CD8-positive, alpha-beta memory T cell (primary cell): ENCODE results near the gene RXFP1. TPM values are rescaled to one million over a fixed set of nuclear protein-coding genes. Genes with fewer than 3 reads are reported as not detected.

ENCODE experiments used
- CTCF ChIA-PET: fragments of 350-600 bp; sonication (Branson Sonifier 250); formaldehyde crosslinking; loops from one replicate; lab custom pipeline; 2021; ENCODE audit warnings: antibody characterized with exemption; lab: Charles Lee
- POLR2A ChIA-PET: fragments of 350-600 bp; sonication (Branson Sonifier 250); formaldehyde crosslinking; loops from one replicate; lab custom pipeline; 2021; ENCODE audit warnings: antibody characterized with exemption; lab: Charles Lee
- DNase-seq, 5 donors: peaks; one replicate each; pipeline versions ENCODE4 v3.0.0 to v3.0.0-alpha.2; 2020 to 2022; ENCODE audit warnings: mixed read lengths in 1 of 5
- H3K27ac ChIP-seq: one replicate; pipeline ENCODE4 v1.7.0; 2013; ENCODE audit warnings: low read depth, mild to moderate bottlenecking, low read length, moderate library complexity
- H3K27me3 ChIP-seq: 2 replicates; pipeline ENCODE4 v1.7.0; 2013; ENCODE audit warnings: low read length, mild to moderate bottlenecking; ENCODE audit not compliant: insufficient read depth, poor library complexity, severe bottlenecking
- H3K36me3 ChIP-seq: 2 replicates; pipeline ENCODE4 v1.7.0; 2013; ENCODE audit warnings: mild to moderate bottlenecking, low read length, moderate library complexity; ENCODE audit not compliant: insufficient read depth
- H3K4me1 ChIP-seq: 2 replicates; pipeline ENCODE4 v1.7.0; 2013; ENCODE audit warnings: mild to moderate bottlenecking, low read length, moderate library complexity; ENCODE audit not compliant: insufficient read depth
- H3K4me3 ChIP-seq: 2 replicates; pipeline ENCODE4 v1.7.0; 2013; ENCODE audit warnings: mild to moderate bottlenecking, low read length
- H3K9me3 ChIP-seq: 2 replicates; pipeline ENCODE4 v1.7.0; 2013; ENCODE audit warnings: mild to moderate bottlenecking, low read length
- H3K27ac Mint-ChIP-seq, 8 donors: one replicate each; pipeline ENCODE4 v1.8.0; 2020 to 2021; ENCODE audit warnings: mixed read lengths in 8 of 8, mild to moderate bottlenecking in 6 of 8, inconsistent platforms in 3 of 8, moderate library complexity in 3 of 8
- H3K27me3 Mint-ChIP-seq, 2 donors: one replicate each; pipeline ENCODE4 v1.8.0; 2020 to 2021; ENCODE audit warnings: mixed read lengths in 2 of 2, mild to moderate bottlenecking in 1 of 2, moderate library complexity in 1 of 2
- H3K36me3 Mint-ChIP-seq, 3 donors: one replicate each; pipeline ENCODE4 v1.8.0; 2020 to 2021; ENCODE audit warnings: mixed read lengths in 3 of 3, inconsistent platforms in 1 of 3, mild to moderate bottlenecking in 1 of 3
- H3K4me1 Mint-ChIP-seq, 3 donors: one replicate each; pipeline ENCODE4 v1.8.0; 2020 to 2021; ENCODE audit warnings: mixed read lengths in 3 of 3, inconsistent platforms in 1 of 3, mild to moderate bottlenecking in 1 of 3
- H3K4me3 Mint-ChIP-seq, 7 donors: one replicate each; pipeline ENCODE4 v1.8.0; 2020 to 2021; ENCODE audit warnings: mixed read lengths in 7 of 7, mild to moderate bottlenecking in 6 of 7, moderate library complexity in 4 of 7, inconsistent platforms in 2 of 7
- H3K9me3 Mint-ChIP-seq, 5 donors: one replicate each; pipeline ENCODE4 v1.8.0; 2020 to 2022; ENCODE audit warnings: mixed read lengths in 5 of 5, mild to moderate bottlenecking in 3 of 5, moderate library complexity in 2 of 5, inconsistent platforms in 1 of 5
- polyA plus RNA-seq: library from polyadenylated mRNA; unstranded; fragments of 300-500 nt; fragmentation: Illumina TruSeq; gene quantifications from one replicate; pipeline ENCODE4 v1.2.3, GENCODE V29; 2021
- total RNA-seq, 2 experiments: library from RNA; stranded (reverse); gene quantifications; one replicate each; pipeline ENCODE4 v1.2.3, GENCODE V29; 2021

RXFP1 gene
- total and polyA plus RNA-seq, 3 experiments from 2014 or later, result not detected

GRCh38 chr4:158605393-158605792 is 83.7 kb downstream of the RXFP1 start:
- CTCF ChIA-PET, result no interaction called here
- peaks cover 6 to 13% of the 10 kb centered on the region in 2 donors for H3K27me3 Mint-ChIP-seq

GRCh38 chr4:158606969-158607368 is 85.3 kb downstream of the RXFP1 start:
- Mint-ChIP-seq H3K27ac (no peak overlapping the region), H3K9me3 (no peaks in the 10 kb centered on the region), H3K27me3 (peaks cover 7 to 12% of the 10 kb centered on the region in 2 donors), H3K36me3 (no peaks in the 10 kb centered on the region), H3K4me1 (peaks cover 2 to 13% (median 8%) of the 10 kb centered on the region in 3 donors), H3K4me3 (no peak overlapping the region)
- H3K4me3 ChIP-seq, result no peak overlapping the region
- H3K36me3 ChIP-seq, result no peaks in the 10 kb centered on the region
- ChIA-PET CTCF (no interaction called here), POLR2A (no interaction called here)
- no peaks in the 10 kb centered on the region for H3K27me3 ChIP-seq
- H3K27ac ChIP-seq, result no peak overlapping the region
- no peaks in the 10 kb centered on the region for H3K4me1 ChIP-seq
- no peaks in the 10 kb centered on the region for H3K9me3 ChIP-seq
- DNase-seq, result no peak

More at GRCh38 chr4:158605393-158605792, 83.7 kb downstream of the RXFP1 start:
- H3K9me3 ChIP-seq, result no peaks in the 10 kb centered on the region
- Mint-ChIP-seq H3K9me3 (no peaks in the 10 kb centered on the region), H3K36me3 (no peaks in the 10 kb centered on the region), H3K4me3 (no peak overlapping the region), H3K4me1 (peaks cover 2 to 13% (median 8%) of the 10 kb centered on the region in 3 donors), H3K27ac (no peak overlapping the region)
- H3K4me3 ChIP-seq, result no peak overlapping the region
- no peaks in the 10 kb centered on the region for H3K27me3 ChIP-seq
- H3K36me3 ChIP-seq, result no peaks in the 10 kb centered on the region
- no peak overlapping the region for H3K27ac ChIP-seq
- no peak for DNase-seq
- POLR2A ChIA-PET, result no interaction called here
- H3K4me1 ChIP-seq, result no peaks in the 10 kb centered on the region

DNA sequence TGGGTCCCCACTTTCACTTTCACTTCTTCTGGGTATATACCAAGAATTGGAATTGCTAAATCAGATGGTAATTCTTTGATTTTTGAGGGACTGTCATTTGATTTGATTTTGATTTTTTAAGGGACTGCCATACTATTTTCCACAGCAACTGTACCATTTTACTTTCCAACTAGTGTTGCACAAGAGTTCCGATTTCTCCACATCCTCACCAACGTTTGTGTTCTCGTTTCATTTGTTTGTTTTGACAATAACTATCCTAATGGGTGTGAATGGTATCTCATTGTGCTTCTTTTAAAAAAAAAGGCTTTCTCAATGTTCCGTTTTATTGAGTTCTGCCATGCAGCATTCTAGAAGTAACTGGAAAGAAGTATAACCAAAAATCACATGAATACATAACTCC is 87.4 kb downstream of the RXFP1 start:
- Histone ChIP-seq H3K4me1 (no peaks in the 10 kb centered on the region), H3K27me3 (no peaks in the 10 kb centered on the region), H3K9me3 (no peaks in the 10 kb centered on the region), H3K36me3 (no peaks in the 10 kb centered on the region), H3K4me3 (no peak overlapping the region), H3K27ac (no peak overlapping the region)
- Mint-ChIP-seq H3K4me1 (peaks cover 2 to 13% (median 8%) of the 10 kb centered on the region in 3 donors), H3K27me3 (peaks cover 4 to 20% of the 10 kb centered on the region in 2 donors), H3K4me3 (no peak overlapping the region), H3K27ac (peak overlapping the region in 1 of 8 donors; percentile 24), H3K36me3 (no peaks in the 10 kb centered on the region), H3K9me3 (no peaks in the 10 kb centered on the region)
- ChIA-PET POLR2A (no interaction called here), CTCF (no interaction called here)
- no peak for DNase-seq

GRCh38 chr4:158610790-158611189 is 89.1 kb downstream of the RXFP1 start:
- Histone ChIP-seq H3K4me1 (no peaks in the 10 kb centered on the region), H3K4me3 (no peak overlapping the region), H3K9me3 (no peaks in the 10 kb centered on the region), H3K27me3 (no peaks in the 10 kb centered on the region), H3K27ac (no peak overlapping the region), H3K36me3 (no peaks in the 10 kb centered on the region)
- Mint-ChIP-seq H3K4me1 (peaks cover 2 to 13% (median 8%) of the 10 kb centered on the region in 3 donors), H3K36me3 (no peaks in the 10 kb centered on the region), H3K9me3 (no peaks in the 10 kb centered on the region), H3K27me3 (peaks cover 4 to 32% of the 10 kb centered on the region in 2 donors), H3K27ac (no peak overlapping the region), H3K4me3 (no peak overlapping the region)
- ChIA-PET POLR2A (no interaction called here), CTCF (no interaction called here)
- DNase-seq, result no peak

GRCh38 chr4:158613046-158613445 is 91.4 kb downstream of the RXFP1 start:
- Mint-ChIP-seq H3K9me3 (no peaks in the 10 kb centered on the region), H3K36me3 (no peaks in the 10 kb centered on the region), H3K27me3 (peaks cover 4 to 33% of the 10 kb centered on the region in 2 donors), H3K4me1 (peaks cover 2 to 13% (median 8%) of the 10 kb centered on the region in 3 donors), H3K27ac (no peak overlapping the region), H3K4me3 (no peak overlapping the region)
- no peaks in the 10 kb centered on the region for H3K27me3 ChIP-seq
- H3K4me3 ChIP-seq, result no peak overlapping the region
- ChIA-PET POLR2A (no interaction called here), CTCF (no interaction called here)
- H3K27ac ChIP-seq, result no peak overlapping the region
- DNase-seq, result no peak
- H3K36me3 ChIP-seq, result no peaks in the 10 kb centered on the region
- H3K9me3 ChIP-seq, result no peaks in the 10 kb centered on the region
- no peaks in the 10 kb centered on the region for H3K4me1 ChIP-seq

- Histone ChIP-seq H3K4me3 (no peak overlapping the region), H3K4me1 (no peaks in the 10 kb centered on the region), H3K36me3 (no peaks in the 10 kb centered on the region), H3K27me3 (no peaks in the 10 kb centered on the region), H3K9me3 (no peaks in the 10 kb centered on the region), H3K27ac (no peak overlapping the region)
- Mint-ChIP-seq H3K36me3 (no peaks in the 10 kb centered on the region), H3K9me3 (no peaks in the 10 kb centered on the region), H3K4me3 (no peak overlapping the region), H3K4me1 (no peaks in the 10 kb centered on the region), H3K27me3 (peaks cover 5 to 34% of the 10 kb centered on the region in 2 donors), H3K27ac (no peak overlapping the region)
- ChIA-PET CTCF (no interaction called here), POLR2A (no interaction called here)
- DNase-seq, result no peak
Measured at GRCh38 chr4:158617956-158618355, 96.3 kb downstream of the RXFP1 start.

DNA sequence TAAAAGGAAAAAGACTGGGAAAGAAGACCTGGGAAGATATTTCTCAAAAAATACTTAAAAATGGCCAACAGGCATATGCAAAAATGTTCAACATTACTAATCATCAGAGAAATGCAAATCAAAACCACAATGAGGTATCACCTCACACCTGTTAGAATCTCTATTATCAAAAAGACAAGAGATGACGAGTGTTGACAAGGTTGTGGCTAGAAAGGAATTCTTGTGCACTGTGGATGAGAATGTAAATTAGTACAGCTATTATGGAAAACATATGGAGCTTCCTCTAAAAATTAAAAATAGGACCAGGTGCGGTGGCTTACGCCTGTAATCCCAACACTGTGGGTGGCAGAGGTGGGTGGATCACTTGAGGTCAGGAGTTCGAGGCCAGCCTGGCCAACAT is 100.0 kb downstream of the RXFP1 start:
- H3K4me3 ChIP-seq, result no peak overlapping the region
- H3K9me3 Mint-ChIP-seq, result no peaks in the 10 kb centered on the region
- no peaks in the 10 kb centered on the region for H3K9me3 ChIP-seq
- no peaks in the 10 kb centered on the region for H3K36me3 Mint-ChIP-seq
- no peaks in the 10 kb centered on the region for H3K4me1 ChIP-seq
- H3K36me3 ChIP-seq, result no peaks in the 10 kb centered on the region
- no peak for DNase-seq
- no peak overlapping the region for H3K4me3 Mint-ChIP-seq
- no peaks in the 10 kb centered on the region for H3K27me3 ChIP-seq
- peaks cover 5 to 16% of the 10 kb centered on the region in 2 donors for H3K27me3 Mint-ChIP-seq
- no peak overlapping the region for H3K27ac ChIP-seq
- ChIA-PET CTCF (no interaction called here), POLR2A (no interaction called here)
- H3K27ac Mint-ChIP-seq, result no peak overlapping the region
- no peaks in the 10 kb centered on the region for H3K4me1 Mint-ChIP-seq

DNA sequence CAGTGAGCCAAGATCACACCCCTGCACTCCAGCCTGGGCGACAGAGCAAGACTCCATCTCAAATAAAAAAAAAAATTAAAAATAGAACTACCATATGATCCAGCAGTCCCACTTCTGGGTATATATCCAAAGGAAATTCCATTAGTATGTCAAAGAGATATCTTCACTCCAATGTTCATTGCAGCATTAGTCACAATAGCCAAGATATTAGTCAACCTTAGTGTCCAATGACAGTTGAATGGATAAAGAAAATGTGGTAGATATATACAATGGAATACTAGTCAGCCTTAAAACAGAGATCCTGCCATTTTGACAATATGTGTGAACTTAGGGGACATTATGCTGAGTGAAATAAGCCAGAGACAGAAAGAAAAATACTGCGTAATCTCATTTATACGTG is 100.6 kb downstream of the RXFP1 start:
- CTCF ChIA-PET, result no interaction called here
- Histone ChIP-seq H3K36me3 (no peaks in the 10 kb centered on the region), H3K9me3 (no peaks in the 10 kb centered on the region)

More for the DNA sequence above, 100.6 kb downstream of the RXFP1 start:
- Mint-ChIP-seq H3K4me3 (no peak overlapping the region), H3K4me1 (no peaks in the 10 kb centered on the region), H3K27me3 (peaks cover 5 to 16% of the 10 kb centered on the region in 2 donors), H3K27ac (no peak overlapping the region), H3K9me3 (no peaks in the 10 kb centered on the region), H3K36me3 (no peaks in the 10 kb centered on the region)
- H3K27ac ChIP-seq, result no peak overlapping the region
- no peaks in the 10 kb centered on the region for H3K27me3 ChIP-seq
- no peaks in the 10 kb centered on the region for H3K4me1 ChIP-seq
- no peak for DNase-seq
- POLR2A ChIA-PET, result no interaction called here
- H3K4me3 ChIP-seq, result no peak overlapping the region
